Measurements from ENCODE around the gene TTC13. TPM values are rescaled to one million over a fixed set of nuclear protein-coding genes. Genes with fewer than 3 reads are reported as not detected.

The TTC13 gene
- total and polyA plus RNA-seq, 2 of the 4 experiments (the other 2 are of a cell fraction), result 6.1 to 9.1 TPM

DNA sequence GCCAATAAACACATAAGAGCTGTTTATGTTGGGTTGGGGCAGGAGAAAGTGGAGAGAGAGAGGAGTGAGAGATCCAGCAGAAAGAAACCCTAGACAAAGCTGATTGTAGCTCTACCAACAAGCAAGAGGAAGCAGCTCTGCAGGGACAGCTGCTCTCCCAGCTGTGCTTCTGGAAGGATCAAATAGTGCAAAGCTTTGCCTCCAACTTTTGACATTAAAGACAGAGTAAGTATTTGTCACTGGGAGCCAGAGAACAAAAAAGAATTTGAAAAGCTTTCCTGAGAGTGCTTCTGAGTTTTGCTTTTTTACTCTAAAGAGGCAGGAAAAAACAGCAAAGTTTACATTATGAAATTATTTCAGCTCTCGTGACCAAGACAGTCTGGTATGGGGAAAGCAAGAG, 81.9 kb downstream of the TTC13 start:
- Histone ChIP-seq H3K4me3 (ENCODE audit: insufficient read depth, low read depth, low read length) (no peak overlapping the region), H2BK15ac (ENCODE audit: low read depth, low read length) (no peak overlapping the region), H3K27me3 (ENCODE audit: control insufficient read depth, insufficient read depth, low read length) (no peaks in the 10 kb centered on the region), H3K4me1 (ENCODE audit: control insufficient read depth, insufficient read depth, low read length) (peaks cover 8% of the 10 kb centered on the region), H3K27ac (ENCODE audit: insufficient read depth, low read length) (peak overlapping the region; percentile 74; the same call in 1 of the 2 replicates), H2BK20ac (ENCODE audit: low read depth, low read length) (no peak overlapping the region), H3K9ac (ENCODE audit: low read depth, low read length) (no peak overlapping the region), H4K5ac (ENCODE audit: low read depth, low read length) (peak overlapping the region; percentile 45; the same call in 1 of the 2 replicates), H2BK5ac (ENCODE audit: low read depth, low read length, poor library complexity, severe bottlenecking) (peak overlapping the region; percentile 41), H3K79me1 (ENCODE audit: low read depth in 1 of 2, low read length in 2 of 2) (no peaks in the 10 kb centered on the region), H3K9me1 (ENCODE audit: insufficient read depth, low read length) (no peaks in the 10 kb centered on the region; the same call in 1 of the 2 replicates), H3K56ac (ENCODE audit: extremely low read depth, insufficient read depth, low read length) (no peak overlapping the region), H2AK9ac (replicated peaks; ENCODE audit: low read depth, low read length, poor library complexity) (no peak overlapping the region), H4K20me1 (ENCODE audit: insufficient read depth, low read length) (no peaks in the 10 kb centered on the region), H4K8ac (ENCODE audit: low read depth in 2 of 2, low read length in 2 of 2) (no peak overlapping the region; a peak in 1 of 4 replicates), H2BK120ac (ENCODE audit: low read depth, low read length) (peak overlapping the region; percentile 28), H3K4me2 (ENCODE audit: low read depth, low read length) (peak overlapping the region; percentile 63; the same call in 1 of the 2 replicates), H3K14ac (replicated peaks; ENCODE audit: low read depth, low read length) (no peak overlapping the region), H3K18ac (ENCODE audit: low read depth, low read length) (peak overlapping the region; percentile 45; the same call in 1 of the 2 replicates), H4K91ac (ENCODE audit: insufficient read depth, low read depth, low read length) (no peak overlapping the region), H3K9me3 (ENCODE audit: control insufficient read depth, insufficient read depth, low read length) (no peaks in the 10 kb centered on the region), H3K4ac (ENCODE audit: low read depth, low read length) (peak overlapping the region; percentile 67; the same call in 1 of the 2 replicates), H3K23ac (ENCODE audit: low read depth, low read length) (0 out of 2 replicates have a peak overlapping the region, but pooled peaks have one; percentile 0), H2AK5ac (ENCODE audit: low read depth, low read length) (no peak overlapping the region), H2AFZ (replicated peaks; ENCODE audit: low read length, poor library complexity) (no peak overlapping the region), H3K36me3 (ENCODE audit: control insufficient read depth, insufficient read depth, low read length) (no peaks in the 10 kb centered on the region)
- ChIA-PET POLR2A (ENCODE audit: unreplicated experiment) (interaction anchor here (1.2 kb wide), 1 partner anchor 29 kb away, joined by 7 read pairs; the partner anchor contains the start of gene C1orf198), CTCF (no interaction called here)
- no CpG with 5 or more reads among the region's 1 CpG for WGBS, 2 experiments (ENCODE audit: extremely low coverage in 2 of 2, insufficient read length in 1 of 2)
- DNase-seq (peak; percentile 24), ATAC-seq (ENCODE audit: low read depth) (peak; percentile 51)
- dilution Hi-C loops (cut with HindIII; ENCODE audit: low sequenced_read_pairs, unreplicated experiment) (no loop called here), in situ Hi-C loops (cut with MboI; ENCODE audit: low sequenced_read_pairs) (no loop called here), intact Hi-C loops (cut with micrococcal nuclease) (no loop called here)
- BruUV-seq (replicated peaks), result no TSS peak
- TF ChIP-seq BHLHE40 (IDR thresholded peaks at IDR 0.05; ENCODE audit: low read depth, low read length) (peak; percentile 67; the same call in 1 of the 2 replicates), MAFK (IDR thresholded peaks at IDR 0.05; ENCODE audit: low read depth, low read length) (no peak)
